K562 (cell line): ENCODE measurements around the gene EPHA10. TPM values are rescaled to one million over a fixed set of nuclear protein-coding genes. Genes with fewer than 3 reads are reported as not detected.

ENCODE experiments used
- ATAC-seq: fragments of 200-7000 bp; cut with Tn5 transposase; 3 replicates; pipeline ENCODE4 v1.9.1; 2020; ENCODE audit warnings: moderate library complexity
- BruUV-seq: library from RNA; stranded (reverse); fragments of 400-500 nt; replicated peaks from 2 replicates; lab custom pipeline; 2021; lab: Mats Ljungman, UMichigan
- CTCF ChIA-PET: fragments of 300-600 bp; formaldehyde crosslinking; extraction: SDS; loops from one replicate; lab custom pipeline; 2021; ENCODE audit warnings: low intra/inter-chr PET ratio; lab: Yijun Ruan, JAX
- POLR2A ChIA-PET: fragments of 300-600, 350-650 bp; sonication (Branson Sonifier 250); formaldehyde crosslinking; extraction: SDS; loops from one replicate; lab custom pipeline; 2021; ENCODE audit warnings: antibody characterized with exemption, inconsistent platforms; lab: Yijun Ruan, JAX
- DNase-seq, 4 experiments: peaks; one replicate each; pipeline versions ENCODE4 v3.0.0 to v3.0.0-alpha.2; 2011 to 2018; ENCODE audit warnings: low spot score in 3 of 4, mixed read lengths in 3 of 4; ENCODE audit errors: extremely low read depth in 1 of 4
- FAIRE-seq: peaks from 2 replicates; lab custom pipeline; 2011; peaks lifted over from hg19 to GRCh38; lab: Jason Lieb, UNC
- H2AFZ ChIP-seq: 2 replicates; pipeline ENCODE4 v1.6.0; 2011; ENCODE audit warnings: low read depth, low read length, control low read depth, inconsistent platforms
- H3K27ac ChIP-seq: fragments of 200-600 bp; 3 replicates; pipeline ENCODE4 v1.8.0; 2011; ENCODE audit warnings: low read depth, mild to moderate bottlenecking, control low read depth, inconsistent platforms, low read length, moderate library complexity, mixed read lengths; ENCODE audit errors: extremely low read depth
- H3K27me3 ChIP-seq, 2 experiments: fragments of 300-600 bp in 1 of 2; 2 replicates in 1 of 2; 3 replicates in 1 of 2; pipeline versions ENCODE4 v1.6.0 to v1.8.0; 2011; ENCODE audit warnings: inconsistent platforms in 2 of 2, low read length in 2 of 2, mild to moderate bottlenecking in 1 of 2, mixed read lengths in 1 of 2, moderate library complexity in 1 of 2; ENCODE audit not compliant: control insufficient read depth in 2 of 2, insufficient read depth in 2 of 2
- H3K36me3 ChIP-seq: fragments of 300-600 bp; 3 replicates; pipeline ENCODE4 v1.8.0; 2011; ENCODE audit warnings: mild to moderate bottlenecking, low read length, inconsistent platforms; ENCODE audit not compliant: control insufficient read depth, insufficient read depth
- H3K4me1 ChIP-seq, 2 experiments: fragments of 200-600 bp in 1 of 2; replicated peaks in 1 of 2; 2 replicates in 1 of 2; 3 replicates in 1 of 2; pipeline versions ENCODE4 v1.5.1 to v1.8.0; 2011; ENCODE audit warnings: inconsistent platforms in 2 of 2, low read length in 2 of 2, mild to moderate bottlenecking in 1 of 2, mixed read lengths in 1 of 2, moderate library complexity in 1 of 2; ENCODE audit not compliant: control insufficient read depth in 2 of 2, insufficient read depth in 2 of 2
- H3K4me2 ChIP-seq: 2 replicates; pipeline ENCODE4 v1.6.1; 2011; ENCODE audit warnings: low read length, control low read depth, inconsistent platforms, mixed read lengths; ENCODE audit not compliant: insufficient read depth
- H3K4me3 ChIP-seq: fragments of 200-600 bp; sonication (generic), shearing (Covaris generic); 2 replicates; pipeline ENCODE4 v1.5.1; 2016; ENCODE audit warnings: control low read depth, inconsistent platforms
- H3K79me2 ChIP-seq: fragments of 200-600 bp; 3 replicates; pipeline ENCODE4 v1.8.0; 2011; ENCODE audit warnings: low read length, inconsistent platforms; ENCODE audit not compliant: control insufficient read depth, insufficient read depth
- H3K9ac ChIP-seq, 2 experiments: 2 replicates each; pipeline versions ENCODE4 v1.6.0 to v1.6.1; 2011; ENCODE audit warnings: low read depth in 2 of 2, low read length in 2 of 2, control low read depth in 1 of 2, inconsistent platforms in 1 of 2, mild to moderate bottlenecking in 1 of 2, mixed read lengths in 1 of 2; ENCODE audit not compliant: insufficient read depth in 1 of 2
- H3K9me1 ChIP-seq: one replicate; pipeline ENCODE4 v1.6.0; 2011; ENCODE audit warnings: inconsistent platforms, mild to moderate bottlenecking, low read length, moderate library complexity; ENCODE audit not compliant: control insufficient read depth, insufficient read depth
- H3K9me3 ChIP-seq: replicated peaks from 2 replicates; pipeline ENCODE4 v1.5.1; 2011; ENCODE audit warnings: low read depth, low read length, inconsistent platforms; ENCODE audit not compliant: control insufficient read depth, insufficient read depth
- H4K20me1 ChIP-seq: replicated peaks from 2 replicates; pipeline ENCODE4 v1.6.1; 2011; ENCODE audit warnings: low read length, inconsistent platforms, mixed read lengths; ENCODE audit not compliant: control insufficient read depth, insufficient read depth
- FOXA3 ChIP-seq, 2 experiments: fragments of 450-650 bp in 1 of 2; sonication (generic) in 1 of 2; formaldehyde crosslinking; IDR thresholded peaks in 1 of 2; conservative IDR thresholded peaks in 1 of 2; 2 replicates each; pipeline versions ENCODE4 v1.4.0 to v1.8.0; 2020 to 2022; ENCODE audit warnings: mild to moderate bottlenecking in 2 of 2, missing genetic modification reagents in 1 of 2
- RBFOX2 ChIP-seq: fragments of 200-400 bp; formaldehyde crosslinking; IDR thresholded peaks from 2 replicates; pipeline ENCODE4 v1.6.1; 2017; ENCODE audit warnings: low read depth, mild to moderate bottlenecking, low read length, moderate library complexity
- ZNF76 ChIP-seq: fragments of 250-450 bp; sonication (Bioruptor Pico); IDR thresholded peaks from 2 replicates; pipeline ENCODE4 v1.4.0; 2020; ENCODE audit warnings: mild to moderate bottlenecking, moderate library complexity, borderline replicate concordance
- WGBS: fragments of 100-300 bp; shearing (Covaris generic); methylation state at CpG from one replicate; pipeline ENCODE4 v1.1.6; 2016; ENCODE audit warnings: low coverage, mixed read lengths; ENCODE audit not compliant: insufficient coverage; ENCODE audit errors: missing lambda C conversion rate; 5-methylcytosine and 5-hydroxymethylcytosine counted together
- in situ Hi-C: fragments of 300-500 bp; cut with MboI; formaldehyde crosslinking; loops from 4 replicates; pipeline ENCODE4 v1.15.0; 2018; ENCODE audit warnings: inconsistent platforms, mixed read lengths
- intact Hi-C: fragments of 100-400 bp; cut with micrococcal nuclease; formaldehyde crosslinking; loops from 2 replicates; pipeline ENCODE4 v1.14.2; 2022
- polyA plus RNA-seq, 8 experiments: library from polyadenylated mRNA; depleted of rRNA in 4 of 8; stranded (reverse) in 5 of 8; unstranded in 3 of 8; fragments of >200 nt; fragmentation: Nextera tagmentation in 2 of 8; fragmentation: Illumina TruSeq in 1 of 8; extraction: Ambion mirVana in 2 of 8; extraction: Trizol in 1 of 8; gene quantifications; 2 replicates each; pipeline versions ENCODE4 v1.2.1 to v1.2.3, GENCODE V29; 2011 to 2014; ENCODE audit warnings: inconsistent platforms in 1 of 8, missing spikeins in 1 of 8
- total RNA-seq, 7 experiments: library from RNA; depleted of rRNA in 6 of 7; stranded (reverse); fragments of >200 nt in 6 of 7; fragmentation: Illumina TruSeq in 2 of 7; extraction: Trizol in 2 of 7; gene quantifications; 2 replicates each; pipeline versions ENCODE4 v1.2.1 to v1.2.3, GENCODE V29; 2011 to 2021; ENCODE audit warnings: low replicate concordance in 1 of 7
- TF ChIP-seq, protein P1 (sequence below): conservative IDR thresholded peaks from 2 replicates; pipeline ENCODE4 v1.6.1; 2011; ENCODE audit warnings: low read depth, mild to moderate bottlenecking, low read length; ENCODE audit not compliant: control insufficient read depth

Gene EPHA10
- total and polyA plus RNA-seq, 9 of the 15 experiments (the other 6 are each of a cell fraction or from before 2014, with no cell fraction given): 0.03 TPM; not detected in 8

- Histone ChIP-seq H4K20me1 (no peaks in the 10 kb centered on the region), H3K9ac (no peak overlapping the region), H3K4me1 (peaks cover 0 to 5% of the 10 kb centered on the region in 2 experiments; a peak in 2 of 5 replicates), H3K4me2 (no peak overlapping the region), H2AFZ (no peak overlapping the region), H3K27me3 (no peaks in the 10 kb centered on the region), H3K79me2 (peaks cover 37% of the 10 kb centered on the region), H3K9me1 (no peaks in the 10 kb centered on the region), H3K36me3 (peaks cover 79% of the 10 kb centered on the region), H3K4me3 (no peak overlapping the region), H3K27ac (no peak overlapping the region), H3K9me3 (no peaks in the 10 kb centered on the region)
- in situ Hi-C loops (no loop called here), intact Hi-C loops (no loop called here)
- DNase-seq: no peak
- ChIA-PET CTCF (interaction anchor here (1.1 kb wide), 1 partner anchor 14 kb away, joined by 3 read pairs; no protein-coding TSS in a partner anchor), POLR2A (interaction anchor here (0.6 to 0.9 kb wide), 3 partner anchors 9 to 1373 kb away, joined by 3 to 4 read pairs (median 3); no protein-coding TSS in a partner anchor)
- FAIRE-seq: no peak
- WGBS: 88% methylated on average over 2 of the region's 2 CpGs
- no peak for ATAC-seq
- BruUV-seq: no TSS peak
- no peak for TF ChIP-seq FOXA3 (CRISPR knock-in tag; conservative IDR thresholded peaks at IDR 0.05 in 1 of 2, IDR thresholded peaks at IDR 0.05 in 1 of 2)
- peak; percentile 10; the same call in 1 of the 2 replicates for TF ChIP-seq RBFOX2
- TF ChIP-seq, protein P1, sequence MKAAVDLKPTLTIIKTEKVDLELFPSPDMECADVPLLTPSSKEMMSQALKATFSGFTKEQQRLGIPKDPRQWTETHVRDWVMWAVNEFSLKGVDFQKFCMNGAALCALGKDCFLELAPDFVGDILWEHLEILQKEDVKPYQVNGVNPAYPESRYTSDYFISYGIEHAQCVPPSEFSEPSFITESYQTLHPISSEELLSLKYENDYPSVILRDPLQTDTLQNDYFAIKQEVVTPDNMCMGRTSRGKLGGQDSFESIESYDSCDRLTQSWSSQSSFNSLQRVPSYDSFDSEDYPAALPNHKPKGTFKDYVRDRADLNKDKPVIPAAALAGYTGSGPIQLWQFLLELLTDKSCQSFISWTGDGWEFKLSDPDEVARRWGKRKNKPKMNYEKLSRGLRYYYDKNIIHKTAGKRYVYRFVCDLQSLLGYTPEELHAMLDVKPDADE: no peak
- no peak for TF ChIP-seq ZNF76
Measured at GRCh38 chr1:37697090-37697489, 67.8 kb downstream of the EPHA10 start.
